Lung (tissue), 12 donors: ENCODE results near the gene AQP11. TPM values are rescaled to one million over a fixed set of nuclear protein-coding genes. Genes with fewer than 3 reads are reported as not detected.

Source experiments
- ATAC-seq: fragments of 200-7000 bp; cut with Tn5 transposase; one replicate; pipeline ENCODE4 v1.9.1; 2020; ENCODE audit warnings: moderate number of reproducible peaks; ENCODE audit not compliant: insufficient read depth, low FRiP score
- DNase-seq, 3 donors: peaks; one replicate each; pipeline ENCODE4 v3.0.0-alpha.2; 2013 to 2017
- H3K27ac ChIP-seq, 2 donors: one replicate each; pipeline ENCODE4 v1.5.1; 2013; ENCODE audit warnings: mild to moderate bottlenecking in 2 of 2, moderate library complexity in 2 of 2, control low read depth in 1 of 2, inconsistent platforms in 1 of 2, low read depth in 1 of 2, low read length in 1 of 2
- H3K27me3 ChIP-seq, 3 donors: one replicate each; pipeline ENCODE4 v1.5.1; 2013; ENCODE audit warnings: low read length in 2 of 3; ENCODE audit not compliant: control insufficient read depth in 3 of 3, insufficient read depth in 3 of 3
- H3K36me3 ChIP-seq, 4 donors: one replicate each; pipeline ENCODE4 v1.5.1; 2013; ENCODE audit warnings: low read length in 4 of 4, mild to moderate bottlenecking in 1 of 4, moderate library complexity in 1 of 4; ENCODE audit not compliant: control insufficient read depth in 4 of 4, insufficient read depth in 4 of 4
- H3K4me1 ChIP-seq, 5 donors: one replicate each; pipeline ENCODE4 v1.5.1; 2013; ENCODE audit warnings: low read length in 5 of 5, mild to moderate bottlenecking in 2 of 5, moderate library complexity in 1 of 5; ENCODE audit not compliant: control insufficient read depth in 5 of 5, insufficient read depth in 5 of 5
- H3K4me3 ChIP-seq: one replicate; pipeline ENCODE4 v1.5.1; 2013; ENCODE audit warnings: mild to moderate bottlenecking, control low read depth, moderate library complexity
- H3K9ac ChIP-seq, 2 donors: one replicate each; pipeline ENCODE4 v1.5.1; 2013; ENCODE audit warnings: low read length in 2 of 2, control low read depth in 1 of 2; ENCODE audit not compliant: insufficient read depth in 1 of 2
- H3K9me3 ChIP-seq, 4 donors: one replicate each; pipeline ENCODE4 v1.5.1; 2013; ENCODE audit warnings: low read length in 3 of 4, mild to moderate bottlenecking in 1 of 4, moderate library complexity in 1 of 4; ENCODE audit not compliant: control insufficient read depth in 4 of 4, insufficient read depth in 3 of 4
- WGBS, 2 donors: extraction: QIAGEN DNeasy Blood & Tissue Kit; methylation state at CpG; one replicate each; pipeline ENCODE4 v1.1.7; 2013; 5-methylcytosine and 5-hydroxymethylcytosine counted together
- polyA plus RNA-seq, 2 donors: library from polyadenylated mRNA; stranded (reverse); fragments of 200-250 nt; gene quantifications; one replicate each; pipeline ENCODE4 v1.2.1, GENCODE V29; 2013
- total RNA-seq, 2 donors: library from RNA; depleted of rRNA in 1 of 2; stranded (reverse); fragments of >200 nt in 1 of 2; gene quantifications; one replicate each; pipeline ENCODE4 v1.2.1, GENCODE V29; 2014 to 2021
- TF ChIP-seq, protein P1 (sequence below): IDR thresholded peaks from 2 replicates; pipeline ENCODE4 v1.5.1; 2012; ENCODE audit warnings: mild to moderate bottlenecking; ENCODE audit errors: control extremely low read depth, extremely low read depth
- donor health status: control.
- donor health status: control.
- donor health status: Bipolar disorder and iron deficiency.
- donor health status: healthy.
- donor health status: DM: yes; HTN: yes; CAD: no.

The AQP11 gene
- total and polyA plus RNA-seq, 4 donors = 0.17 to 0.74 (median 0.40) TPM

DNA sequence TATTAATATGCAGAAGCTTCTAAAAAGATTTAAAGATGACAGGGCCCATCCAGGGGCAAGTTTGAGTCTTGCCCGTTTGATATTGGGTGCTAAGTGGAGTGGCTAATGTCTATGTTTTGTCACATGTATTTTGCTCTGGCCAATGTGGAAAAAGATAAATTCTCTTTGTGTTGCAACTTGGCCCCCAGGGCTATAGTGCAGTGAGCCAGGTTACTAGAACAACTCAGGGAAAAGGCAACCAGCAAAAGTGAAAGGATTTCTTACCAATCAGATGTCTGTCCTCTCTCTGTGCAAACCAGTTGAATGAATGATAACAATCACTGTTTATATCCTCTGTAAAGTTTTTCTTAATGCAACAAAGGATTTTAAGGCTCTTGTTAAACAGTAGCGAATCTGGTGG lies 52.5 kb downstream of the AQP11 start:
- no peaks in the 10 kb centered on the region for H3K36me3 ChIP-seq
- DNase-seq (no peak), ATAC-seq (no peak)
- WGBS, 2 donors = 72 to 79% methylated on average over 2 of the region's 2 CpGs
- peaks cover 0 to 4% (median 0%) of the 10 kb centered on the region in 3 donors for H3K27me3 ChIP-seq
- TF ChIP-seq, protein P1, sequence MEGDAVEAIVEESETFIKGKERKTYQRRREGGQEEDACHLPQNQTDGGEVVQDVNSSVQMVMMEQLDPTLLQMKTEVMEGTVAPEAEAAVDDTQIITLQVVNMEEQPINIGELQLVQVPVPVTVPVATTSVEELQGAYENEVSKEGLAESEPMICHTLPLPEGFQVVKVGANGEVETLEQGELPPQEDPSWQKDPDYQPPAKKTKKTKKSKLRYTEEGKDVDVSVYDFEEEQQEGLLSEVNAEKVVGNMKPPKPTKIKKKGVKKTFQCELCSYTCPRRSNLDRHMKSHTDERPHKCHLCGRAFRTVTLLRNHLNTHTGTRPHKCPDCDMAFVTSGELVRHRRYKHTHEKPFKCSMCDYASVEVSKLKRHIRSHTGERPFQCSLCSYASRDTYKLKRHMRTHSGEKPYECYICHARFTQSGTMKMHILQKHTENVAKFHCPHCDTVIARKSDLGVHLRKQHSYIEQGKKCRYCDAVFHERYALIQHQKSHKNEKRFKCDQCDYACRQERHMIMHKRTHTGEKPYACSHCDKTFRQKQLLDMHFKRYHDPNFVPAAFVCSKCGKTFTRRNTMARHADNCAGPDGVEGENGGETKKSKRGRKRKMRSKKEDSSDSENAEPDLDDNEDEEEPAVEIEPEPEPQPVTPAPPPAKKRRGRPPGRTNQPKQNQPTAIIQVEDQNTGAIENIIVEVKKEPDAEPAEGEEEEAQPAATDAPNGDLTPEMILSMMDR = no peak
- H3K27ac ChIP-seq = no peak overlapping the region
- H3K9me3 ChIP-seq = no peaks in the 10 kb centered on the region
- peaks cover 0 to 3% (median 0%) of the 10 kb centered on the region in 5 donors for H3K4me1 ChIP-seq
- H3K9ac ChIP-seq = no peak overlapping the region
- H3K4me3 ChIP-seq = no peak overlapping the region

DNA sequence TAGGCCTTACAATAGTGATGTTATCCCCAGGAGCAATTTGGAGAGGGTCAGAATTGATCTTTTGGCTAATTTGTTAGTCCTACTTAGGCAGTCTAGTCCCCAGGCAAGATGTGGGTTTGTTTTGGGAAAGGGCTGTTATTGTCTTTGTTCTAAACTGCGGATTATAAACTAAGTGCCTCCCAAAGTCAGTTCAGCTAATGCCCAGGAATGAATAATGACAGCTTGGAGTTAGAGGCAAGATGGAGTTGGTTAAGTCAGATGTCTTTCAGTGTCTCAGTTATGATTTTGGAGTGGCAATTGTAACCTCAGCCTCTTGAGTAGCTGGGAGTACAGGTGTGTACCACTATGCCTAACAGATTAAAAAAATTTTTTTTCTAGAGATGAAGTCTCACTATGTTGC lies 55.1 kb downstream of the AQP11 start:
- Histone ChIP-seq H3K4me1 (no peaks in the 10 kb centered on the region), H3K27me3 (peaks cover 0 to 4% (median 0%) of the 10 kb centered on the region in 3 donors), H3K9ac (no peak overlapping the region), H3K36me3 (no peaks in the 10 kb centered on the region), H3K9me3 (no peaks in the 10 kb centered on the region), H3K4me3 (no peak overlapping the region), H3K27ac (no peak overlapping the region)
- WGBS, 2 donors = 86% methylated on average over 1 of the region's 1 CpG
- TF ChIP-seq, protein P1 = no peak
- ATAC-seq (no peak), DNase-seq (no peak)

DNA sequence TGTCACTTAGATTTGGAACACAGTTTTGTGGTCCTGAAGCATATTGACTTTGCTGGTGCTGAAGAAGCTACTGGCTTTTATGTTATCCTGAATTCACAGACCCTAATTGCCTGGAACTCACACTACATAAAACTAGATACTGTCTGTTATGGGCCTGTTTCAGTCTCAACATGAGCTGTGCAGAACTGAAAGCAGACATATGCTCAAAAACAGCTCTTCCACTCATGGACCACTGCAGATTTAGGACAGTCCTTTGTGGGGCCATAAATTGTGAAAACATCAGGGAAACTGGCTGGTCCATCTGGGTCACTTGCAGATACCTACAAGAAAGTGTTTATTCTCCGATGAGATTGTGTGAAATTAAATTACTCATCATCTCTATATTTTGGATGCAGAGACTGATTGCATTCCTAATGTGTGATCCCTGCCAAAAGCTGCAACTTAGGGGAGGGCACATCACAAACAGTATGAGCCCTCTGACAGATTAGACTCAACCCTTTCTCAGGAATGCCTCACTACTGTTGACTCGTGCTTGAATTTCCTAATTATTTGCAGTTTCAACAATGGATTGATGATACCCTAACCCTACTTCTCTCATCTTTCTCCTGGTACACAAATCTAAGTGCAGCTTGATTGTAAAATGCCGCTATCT lies 58.0 kb downstream of the AQP11 start:
- TF ChIP-seq, protein P1 = no peak
- no peak overlapping the region for H3K4me3 ChIP-seq
- DNase-seq (no peak), ATAC-seq (no peak)
- no peaks in the 10 kb centered on the region for H3K4me1 ChIP-seq
- no peaks in the 10 kb centered on the region for H3K9me3 ChIP-seq
- H3K9ac ChIP-seq = no peak overlapping the region
- 76 to 80% methylated on average over 3 of the region's 3 CpGs for WGBS, 2 donors
- H3K27me3 ChIP-seq = peaks cover 0 to 4% (median 0%) of the 10 kb centered on the region in 3 donors
- no peak overlapping the region for H3K27ac ChIP-seq
- no peaks in the 10 kb centered on the region for H3K36me3 ChIP-seq

DNA sequence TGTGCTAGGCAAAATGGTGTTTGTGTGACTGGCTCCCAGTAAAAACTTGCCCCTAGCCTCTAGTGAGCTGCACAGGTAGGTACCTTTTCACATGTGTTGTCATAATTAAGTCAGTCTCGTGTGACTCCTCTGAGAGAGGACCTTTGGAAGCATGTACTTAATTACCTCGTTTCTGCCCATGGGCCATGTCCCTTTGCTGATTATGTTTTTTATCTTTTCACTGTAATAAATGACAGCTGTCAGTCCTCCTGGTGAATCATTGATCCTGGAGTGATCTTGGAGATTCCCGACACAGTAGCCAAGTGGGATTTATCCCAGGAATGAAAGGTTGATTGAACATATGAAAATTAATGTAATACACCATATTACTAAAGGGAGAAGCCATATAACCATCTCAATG lies 60.4 kb downstream of the AQP11 start:
- 77 to 78% methylated on average over 3 of the region's 3 CpGs for WGBS, 2 donors

More for the DNA sequence above, 60.4 kb downstream of the AQP11 start:
- H3K27ac ChIP-seq = no peak overlapping the region
- H3K9me3 ChIP-seq = no peaks in the 10 kb centered on the region
- DNase-seq (no peak), ATAC-seq (no peak)
- TF ChIP-seq, protein P1 = no peak
- no peak overlapping the region for H3K4me3 ChIP-seq
- H3K9ac ChIP-seq = no peak overlapping the region
- no peaks in the 10 kb centered on the region for H3K36me3 ChIP-seq
- H3K4me1 ChIP-seq = no peaks in the 10 kb centered on the region
- H3K27me3 ChIP-seq = peaks cover 0 to 4% (median 0%) of the 10 kb centered on the region in 3 donors
